KBM-7 (cell line): ENCODE measurements around the gene BSG.

Experiments used
- DNase-seq: peaks from one replicate; pipeline ENCODE4 v3.0.0-alpha.2; 2015
- in situ Hi-C: fragments of 300-500 bp; cut with MboI; formaldehyde crosslinking; loops from 2 replicates; pipeline ENCODE4 v1.14.3; 2020; ENCODE audit warnings: low sequenced_read_pairs, low pct_unique_long_range_greater_than_20kb, mixed read lengths

BSG gene

GRCh38 chr19:567296-567900 is 5.0 kb upstream of the BSG start:
- in situ Hi-C loops = no loop called here
- no peak for DNase-seq

- in situ Hi-C loops = no loop called here
- DNase-seq = no peak
These were observed 2.1 kb upstream of the BSG start for GRCh38 chr19:570251-570686.

- peak; percentile 81 for DNase-seq
- in situ Hi-C loops = no loop called here
These were observed 1.3 kb upstream of the BSG start for GRCh38 chr19:570937-571565.

GRCh38 chr19:571566-571974 is 826 bp upstream of the BSG start:
- DNase-seq = peak; percentile 73
- in situ Hi-C loops = no loop called here

- peak; percentile 37 for DNase-seq
- in situ Hi-C loops = no loop called here
These were observed 535 bp downstream of the BSG start for GRCh38 chr19:572743-573518.

- in situ Hi-C loops = no loop called here
These were observed 1.1 kb downstream of the BSG start for GRCh38 chr19:573519-573825.

GRCh38 chr19:574658-575526 is 2.5 kb downstream of the BSG start:
- DNase-seq = peak; percentile 58
- in situ Hi-C loops = no loop called here

More at GRCh38 chr19:573519-573825, 1.1 kb downstream of the BSG start:
- no peak for DNase-seq

GRCh38 chr19:575527-576506 is 3.4 kb downstream of the BSG start:
- in situ Hi-C loops = no loop called here
- DNase-seq = no peak

- no peak for DNase-seq
- in situ Hi-C loops = no loop called here
These were observed 4.5 kb downstream of the BSG start for GRCh38 chr19:576768-577438.

- DNase-seq = no peak
- in situ Hi-C loops = no loop called here
These were observed 5.3 kb downstream of the BSG start for GRCh38 chr19:577439-578392.

GRCh38 chr19:579111-579841 is 6.9 kb downstream of the BSG start:
- in situ Hi-C loops = no loop called here
- no peak for DNase-seq

- DNase-seq = no peak
- in situ Hi-C loops = no loop called here
These were observed 7.4 kb downstream of the BSG start for GRCh38 chr19:579842-580155.

GRCh38 chr19:580274-580835 is 8.0 kb downstream of the BSG start:
- no peak for DNase-seq
- in situ Hi-C loops = no loop called here

- in situ Hi-C loops = no loop called here
- DNase-seq = no peak
These were observed 9.2 kb downstream of the BSG start for GRCh38 chr19:581399-582111.

GRCh38 chr19:582497-583197 is 10.3 kb downstream of the BSG start:
- in situ Hi-C loops = no loop called here
- no peak for DNase-seq
